IMR-90 (cell line): ENCODE results near the gene AKAP6. TPM values are rescaled to one million over a fixed set of nuclear protein-coding genes. Genes with fewer than 3 reads are reported as not detected.

ENCODE experiments used
- ATAC-seq: fragments of 200-7000 bp; cut with Tn5 transposase; 2 replicates; pipeline ENCODE4 v1.9.1; 2020; ENCODE audit warnings: low read depth, mild to moderate bottlenecking, moderate library complexity
- BruUV-seq: library from RNA; stranded (reverse); fragments of 400-500 nt; replicated peaks from 2 replicates; lab custom pipeline; 2021; lab: Mats Ljungman, UMichigan
- CTCF ChIA-PET: fragments of 300-600 bp; formaldehyde crosslinking; extraction: SDS; loops from one replicate; lab custom pipeline; 2021; ENCODE audit warnings: antibody characterized with exemption; lab: Yijun Ruan, JAX
- POLR2A ChIA-PET: fragments of 300-600 bp; sonication (Branson Sonifier 250); formaldehyde crosslinking; loops from one replicate; lab custom pipeline; 2022; ENCODE audit warnings: antibody characterized with exemption; ENCODE audit not compliant: unreplicated experiment; lab: Charles Lee
- DNase-seq: peaks from one replicate; pipeline ENCODE4 v3.0.0; 2013
- H2AFZ ChIP-seq: replicated peaks from 2 replicates; pipeline ENCODE3; 2013; ENCODE audit warnings: low read length, mild to moderate bottlenecking; ENCODE audit not compliant: poor library complexity
- H2AK5ac ChIP-seq: 2 replicates; pipeline ENCODE4 v1.6.1; 2013; ENCODE audit warnings: low read depth, low read length, inconsistent platforms
- H2AK9ac ChIP-seq: replicated peaks from 2 replicates; pipeline ENCODE3; 2013; ENCODE audit warnings: mild to moderate bottlenecking, low read depth, low read length, moderate library complexity; ENCODE audit not compliant: poor library complexity
- H2BK120ac ChIP-seq: 2 replicates; pipeline ENCODE4 v1.6.1; 2013; ENCODE audit warnings: low read depth, low read length, inconsistent platforms
- H2BK15ac ChIP-seq: 3 replicates; pipeline ENCODE4 v1.6.1; 2013; ENCODE audit warnings: low read depth, low read length, inconsistent platforms
- H2BK20ac ChIP-seq: 2 replicates; pipeline ENCODE4 v1.6.1; 2013; ENCODE audit warnings: low read depth, mild to moderate bottlenecking, inconsistent platforms, low read length, moderate library complexity
- H2BK5ac ChIP-seq: 2 replicates; pipeline ENCODE4 v1.6.1; 2013; ENCODE audit warnings: mild to moderate bottlenecking, low read depth, low read length, inconsistent platforms; ENCODE audit not compliant: poor library complexity, severe bottlenecking
- H3K14ac ChIP-seq: replicated peaks from 2 replicates; pipeline ENCODE4 v1.6.1; 2013; ENCODE audit warnings: low read depth, low read length, inconsistent platforms
- H3K18ac ChIP-seq: 2 replicates; pipeline ENCODE4 v1.6.1; 2013; ENCODE audit warnings: low read depth, low read length, control low read depth
- H3K23ac ChIP-seq: 2 replicates; pipeline ENCODE4 v1.6.1; 2013; ENCODE audit warnings: low read depth, low read length, inconsistent platforms
- H3K27ac ChIP-seq: 2 replicates; pipeline ENCODE4 v1.5.1; 2013; ENCODE audit warnings: mild to moderate bottlenecking, control low read depth, low read length; ENCODE audit not compliant: insufficient read depth
- H3K27me3 ChIP-seq: 2 replicates; pipeline ENCODE4 v1.6.1; 2013; ENCODE audit warnings: low read length; ENCODE audit not compliant: control insufficient read depth, insufficient read depth
- H3K36me3 ChIP-seq: 2 replicates; pipeline ENCODE4 v1.6.1; 2013; ENCODE audit warnings: low read length, mixed read lengths; ENCODE audit not compliant: control insufficient read depth, insufficient read depth
- H3K4ac ChIP-seq: 2 replicates; pipeline ENCODE4 v1.6.1; 2013; ENCODE audit warnings: low read depth, low read length, inconsistent platforms
- H3K4me1 ChIP-seq: 2 replicates; pipeline ENCODE4 v1.6.1; 2013; ENCODE audit warnings: low read length, mixed read lengths; ENCODE audit not compliant: control insufficient read depth, insufficient read depth
- H3K4me2 ChIP-seq: 2 replicates; pipeline ENCODE4 v1.6.1; 2013; ENCODE audit warnings: low read depth, mild to moderate bottlenecking, control low read depth, low read length, moderate library complexity
- H3K4me3 ChIP-seq: 2 replicates; pipeline ENCODE4 v1.5.1; 2013; ENCODE audit warnings: low read depth, mild to moderate bottlenecking, control low read depth, low read length, moderate library complexity; ENCODE audit not compliant: insufficient read depth
- H3K56ac ChIP-seq: 2 replicates; pipeline ENCODE4 v1.6.1; 2013; ENCODE audit warnings: low read length, inconsistent platforms; ENCODE audit not compliant: insufficient read depth; ENCODE audit errors: extremely low read depth
- H3K79me1 ChIP-seq, 2 experiments: 2 replicates each; pipeline ENCODE4 v1.6.1; 2013; ENCODE audit warnings: low read length in 2 of 2, inconsistent platforms in 1 of 2, low read depth in 1 of 2
- H3K9ac ChIP-seq: 2 replicates; pipeline ENCODE4 v1.6.1; 2013; ENCODE audit warnings: low read depth, low read length, control low read depth
- H3K9me1 ChIP-seq: 2 replicates; pipeline ENCODE4 v1.6.1; 2013; ENCODE audit warnings: low read length, inconsistent platforms; ENCODE audit not compliant: insufficient read depth
- H3K9me3 ChIP-seq: 2 replicates; pipeline ENCODE4 v1.6.1; 2013; ENCODE audit warnings: low read length; ENCODE audit not compliant: control insufficient read depth, insufficient read depth
- H4K20me1 ChIP-seq: 2 replicates; pipeline ENCODE4 v1.6.1; 2013; ENCODE audit warnings: low read length, inconsistent platforms; ENCODE audit not compliant: insufficient read depth
- H4K5ac ChIP-seq: 2 replicates; pipeline ENCODE4 v1.6.1; 2013; ENCODE audit warnings: mild to moderate bottlenecking, low read depth, low read length, control low read depth
- H4K8ac ChIP-seq, 2 experiments: 2 replicates each; pipeline ENCODE4 v1.6.1; 2013; ENCODE audit warnings: low read depth in 2 of 2, low read length in 2 of 2, control low read depth in 1 of 2, inconsistent platforms in 1 of 2
- H4K91ac ChIP-seq: 2 replicates; pipeline ENCODE4 v1.6.1; 2013; ENCODE audit warnings: low read depth, low read length, inconsistent platforms; ENCODE audit not compliant: insufficient read depth
- BHLHE40 ChIP-seq: fragments of 150-350 bp; IDR thresholded peaks from 2 replicates; pipeline ENCODE4 v1.6.1; 2016; ENCODE audit warnings: mild to moderate bottlenecking, low read depth, low read length
- CEBPB ChIP-seq: IDR thresholded peaks from 2 replicates; pipeline ENCODE4 v1.6.1; 2012; ENCODE audit warnings: low read depth, low read length, improper control_type of control experiment
- CHD1 ChIP-seq: IDR thresholded peaks from 2 replicates; pipeline ENCODE4 v1.6.1; 2012; ENCODE audit warnings: low read depth, low read length, improper control_type of control experiment
- FOS ChIP-seq: fragments of 150-350 bp; IDR thresholded peaks from 2 replicates; pipeline ENCODE4 v1.6.1; 2016; ENCODE audit warnings: low read depth, low read length
- MAFK ChIP-seq: IDR thresholded peaks from 2 replicates; pipeline ENCODE4 v1.6.1; 2012; ENCODE audit warnings: low read depth, low read length, improper control_type of control experiment
- MAZ ChIP-seq: IDR thresholded peaks from 2 replicates; pipeline ENCODE4 v1.6.1; 2012; ENCODE audit warnings: low read depth, mild to moderate bottlenecking, low read length, improper control_type of control experiment, moderate library complexity, borderline replicate concordance
- MXI1 ChIP-seq: IDR thresholded peaks from 2 replicates; pipeline ENCODE4 v1.6.1; 2012; ENCODE audit warnings: low read depth, mild to moderate bottlenecking, low read length, moderate library complexity, borderline replicate concordance
- NFE2L2 ChIP-seq: fragments of 150-350 bp; IDR thresholded peaks from 2 replicates; pipeline ENCODE4 v1.6.1; 2016; ENCODE audit warnings: low read depth, mild to moderate bottlenecking, low read length
- RCOR1 ChIP-seq: IDR thresholded peaks from 2 replicates; pipeline ENCODE4 v1.6.1; 2012; ENCODE audit warnings: mild to moderate bottlenecking, low read length, improper control_type of control experiment; ENCODE audit not compliant: insufficient replicate concordance
- RFX5 ChIP-seq: IDR thresholded peaks from 2 replicates; pipeline ENCODE4 v1.8.0; 2012; ENCODE audit warnings: low read depth, mild to moderate bottlenecking, low read length, moderate library complexity
- SMC3 ChIP-seq: fragments of 150-350 bp; IDR thresholded peaks from 2 replicates; pipeline ENCODE4 v1.6.1; 2016; ENCODE audit warnings: low read depth, mild to moderate bottlenecking, antibody characterized with exemption, low read length, moderate library complexity
- WGBS, 2 experiments: methylation state at CpG; one replicate each; pipeline versions ENCODE4 v1.1.5 to v1.1.7; 2013; ENCODE audit warnings: missing lambda C conversion rate in 2 of 2; ENCODE audit not compliant: insufficient read length in 1 of 2; ENCODE audit errors: extremely low coverage in 2 of 2; 5-methylcytosine and 5-hydroxymethylcytosine counted together
- dilution Hi-C: fragments of 300-500 bp; cut with HindIII; formaldehyde crosslinking; loops from one replicate; pipeline ENCODE4 v1.14.3; 2018; ENCODE audit warnings: low sequenced_read_pairs; ENCODE audit not compliant: unreplicated experiment
- in situ Hi-C: fragments of 300-500 bp; cut with MboI; formaldehyde crosslinking; loops from 3 replicates; pipeline ENCODE4 v1.14.3; 2019; ENCODE audit warnings: low sequenced_read_pairs, inconsistent platforms, mixed read lengths
- intact Hi-C: fragments of 100-400 bp; cut with micrococcal nuclease; formaldehyde crosslinking; loops from 2 replicates; pipeline ENCODE4 v1.10.0; 2022
- polyA plus RNA-seq, 3 experiments: library from polyadenylated mRNA; depleted of rRNA; stranded (reverse); fragments of >200 nt; gene quantifications; 2 replicates each; pipeline ENCODE4 v1.2.3, GENCODE V29; 2012; ENCODE audit warnings: low replicate concordance in 1 of 3
- total RNA-seq: library from RNA; depleted of rRNA; stranded (reverse); fragments of >200 nt; gene quantifications from 2 replicates; pipeline ENCODE4 v1.2.3, GENCODE V29; 2012
- TF ChIP-seq, protein P1 (sequence below): fragments of 150-350 bp; IDR thresholded peaks from 2 replicates; pipeline ENCODE4 v1.6.1; 2016; ENCODE audit warnings: low read depth, mild to moderate bottlenecking, low read length, moderate library complexity, borderline replicate concordance
- TF ChIP-seq, protein P2 (sequence below): conservative IDR thresholded peaks from 2 replicates; pipeline ENCODE4 v1.5.1; 2012; ENCODE audit warnings: mild to moderate bottlenecking, low read depth, low read length, improper control_type of control experiment
- TF ChIP-seq, protein P3 (sequence below): fragments of 150-350 bp; IDR thresholded peaks from 2 replicates; pipeline ENCODE4 v1.6.1; 2017; ENCODE audit warnings: mild to moderate bottlenecking, antibody characterized with exemption, low read length, low read depth

Gene AKAP6
- total and polyA plus RNA-seq, 2 of the 4 experiments (the other 2 are of a cell fraction), result 0.22 to 1.6 TPM

DNA sequence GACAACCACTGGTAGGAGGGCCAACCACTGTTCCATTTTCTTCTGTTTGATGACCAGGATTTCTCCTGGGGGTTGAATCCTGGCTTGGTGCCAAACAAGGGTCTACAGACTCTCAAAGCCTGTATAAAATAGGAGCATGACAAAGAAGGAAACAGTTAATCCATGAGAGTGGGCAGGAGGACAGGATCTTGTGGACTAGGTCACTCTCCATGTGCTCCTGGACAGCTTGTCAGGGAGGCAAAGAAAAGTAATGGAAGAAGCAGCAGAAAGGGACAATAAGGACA is 243.7 kb downstream of the AKAP6 start (continued):
- no peak for TF ChIP-seq MAZ
- TF ChIP-seq MAFK, result no peak

DNA sequence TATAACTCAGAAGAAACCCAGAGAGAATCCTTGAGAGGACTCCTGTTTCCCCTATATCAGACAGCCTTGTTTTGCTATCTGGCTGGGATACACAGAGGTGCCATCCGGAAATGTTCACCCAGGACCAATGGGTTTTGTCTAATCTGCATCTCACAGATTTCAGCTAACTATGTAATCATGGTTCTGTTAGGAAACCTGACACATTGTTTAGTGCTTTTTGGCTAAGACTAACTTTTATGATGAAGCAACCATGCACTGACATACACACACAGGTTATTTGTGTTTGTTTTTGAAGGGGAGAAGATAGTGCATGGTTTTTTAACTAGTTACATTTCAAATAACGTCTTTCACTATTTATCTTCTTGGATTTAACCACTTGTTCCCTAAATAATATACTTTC is 245.2 kb downstream of the AKAP6 start:
- H3K9me3 ChIP-seq, result no peaks in the 10 kb centered on the region
- H3K4ac ChIP-seq, result no peak overlapping the region
- H3K36me3 ChIP-seq, result no peaks in the 10 kb centered on the region
- no peak overlapping the region for H3K4me3 ChIP-seq
- no peak for TF ChIP-seq RCOR1
- no peak for TF ChIP-seq SMC3
- TF ChIP-seq, protein P1, sequence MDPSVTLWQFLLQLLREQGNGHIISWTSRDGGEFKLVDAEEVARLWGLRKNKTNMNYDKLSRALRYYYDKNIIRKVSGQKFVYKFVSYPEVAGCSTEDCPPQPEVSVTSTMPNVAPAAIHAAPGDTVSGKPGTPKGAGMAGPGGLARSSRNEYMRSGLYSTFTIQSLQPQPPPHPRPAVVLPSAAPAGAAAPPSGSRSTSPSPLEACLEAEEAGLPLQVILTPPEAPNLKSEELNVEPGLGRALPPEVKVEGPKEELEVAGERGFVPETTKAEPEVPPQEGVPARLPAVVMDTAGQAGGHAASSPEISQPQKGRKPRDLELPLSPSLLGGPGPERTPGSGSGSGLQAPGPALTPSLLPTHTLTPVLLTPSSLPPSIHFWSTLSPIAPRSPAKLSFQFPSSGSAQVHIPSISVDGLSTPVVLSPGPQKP, result no peak
- no peak for TF ChIP-seq NFE2L2
- no peak for TF ChIP-seq CEBPB
- no peak for TF ChIP-seq FOS
- TF ChIP-seq RFX5, result no peak
- TF ChIP-seq, protein P2, sequence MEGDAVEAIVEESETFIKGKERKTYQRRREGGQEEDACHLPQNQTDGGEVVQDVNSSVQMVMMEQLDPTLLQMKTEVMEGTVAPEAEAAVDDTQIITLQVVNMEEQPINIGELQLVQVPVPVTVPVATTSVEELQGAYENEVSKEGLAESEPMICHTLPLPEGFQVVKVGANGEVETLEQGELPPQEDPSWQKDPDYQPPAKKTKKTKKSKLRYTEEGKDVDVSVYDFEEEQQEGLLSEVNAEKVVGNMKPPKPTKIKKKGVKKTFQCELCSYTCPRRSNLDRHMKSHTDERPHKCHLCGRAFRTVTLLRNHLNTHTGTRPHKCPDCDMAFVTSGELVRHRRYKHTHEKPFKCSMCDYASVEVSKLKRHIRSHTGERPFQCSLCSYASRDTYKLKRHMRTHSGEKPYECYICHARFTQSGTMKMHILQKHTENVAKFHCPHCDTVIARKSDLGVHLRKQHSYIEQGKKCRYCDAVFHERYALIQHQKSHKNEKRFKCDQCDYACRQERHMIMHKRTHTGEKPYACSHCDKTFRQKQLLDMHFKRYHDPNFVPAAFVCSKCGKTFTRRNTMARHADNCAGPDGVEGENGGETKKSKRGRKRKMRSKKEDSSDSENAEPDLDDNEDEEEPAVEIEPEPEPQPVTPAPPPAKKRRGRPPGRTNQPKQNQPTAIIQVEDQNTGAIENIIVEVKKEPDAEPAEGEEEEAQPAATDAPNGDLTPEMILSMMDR, result no peak
- TF ChIP-seq BHLHE40, result no peak
- no peak for TF ChIP-seq MXI1
- TF ChIP-seq MAZ, result no peak
- TF ChIP-seq CHD1, result no peak
- TF ChIP-seq, protein P3, sequence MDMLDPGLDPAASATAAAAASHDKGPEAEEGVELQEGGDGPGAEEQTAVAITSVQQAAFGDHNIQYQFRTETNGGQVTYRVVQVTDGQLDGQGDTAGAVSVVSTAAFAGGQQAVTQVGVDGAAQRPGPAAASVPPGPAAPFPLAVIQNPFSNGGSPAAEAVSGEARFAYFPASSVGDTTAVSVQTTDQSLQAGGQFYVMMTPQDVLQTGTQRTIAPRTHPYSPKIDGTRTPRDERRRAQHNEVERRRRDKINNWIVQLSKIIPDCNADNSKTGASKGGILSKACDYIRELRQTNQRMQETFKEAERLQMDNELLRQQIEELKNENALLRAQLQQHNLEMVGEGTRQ, result no peak
- no peak overlapping the region for H2AFZ ChIP-seq
- H4K5ac ChIP-seq, result no peak overlapping the region
- H3K14ac ChIP-seq, result no peak overlapping the region
- no peak overlapping the region for H3K56ac ChIP-seq
- no peak overlapping the region for H2BK15ac ChIP-seq
- intact Hi-C loops, result no loop called here
- H3K9me1 ChIP-seq, result no peaks in the 10 kb centered on the region
- H4K91ac ChIP-seq, result no peak overlapping the region
- H3K9ac ChIP-seq, result no peak overlapping the region
- no peak overlapping the region for H3K18ac ChIP-seq
- no peaks in the 10 kb centered on the region for H3K79me1 ChIP-seq
- H3K27me3 ChIP-seq, result peaks cover 18% of the 10 kb centered on the region
- in situ Hi-C loops, result loop anchor here (10.0 kb wide), 1 partner anchor 431 kb away; no protein-coding TSS in a partner anchor
- no peak overlapping the region for H2BK120ac ChIP-seq
- no peak overlapping the region for H3K4me2 ChIP-seq
- no peak overlapping the region for H3K23ac ChIP-seq
- H3K4me1 ChIP-seq, result no peaks in the 10 kb centered on the region
- WGBS, 2 experiments, result no CpG with 5 or more reads among the region's 2 CpGs
- H3K27ac ChIP-seq, result no peak overlapping the region
- no peak for ATAC-seq
- ChIA-PET CTCF (no interaction called here), POLR2A (no interaction called here)
- H4K20me1 ChIP-seq, result no peaks in the 10 kb centered on the region
- H2AK5ac ChIP-seq, result no peak overlapping the region
- no peak for DNase-seq
- H2BK5ac ChIP-seq, result no peak overlapping the region
- BruUV-seq, result no TSS peak
- H2AK9ac ChIP-seq, result no peak overlapping the region
- dilution Hi-C loops, result no loop called here
- H4K8ac ChIP-seq, result no peak overlapping the region
- no peak overlapping the region for H2BK20ac ChIP-seq
